Heart left ventricle (tissue), 16 donors: ENCODE results near the gene WIPF3. TPM values are rescaled to one million over a fixed set of nuclear protein-coding genes. Genes with fewer than 3 reads are reported as not detected.

Experiments
- ATAC-seq, 4 donors: fragments of 200-7000 bp; cut with Tn5 transposase; one replicate each; pipeline ENCODE4 v1.9.1; 2020 to 2022; ENCODE audit warnings: moderate library complexity in 4 of 4, mild to moderate bottlenecking in 3 of 4, moderate number of reproducible peaks in 1 of 4
- DNase-seq, 5 donors: peaks; one replicate each; pipeline ENCODE4 v3.0.0-alpha.2; 2020
- H3K27ac ChIP-seq, 12 donors: fragments of 200-600 bp; sonication (generic) in 4 of 12; one replicate each; pipeline versions ENCODE4 v1.5.0 to v1.8.0; 2016 to 2022; ENCODE audit warnings: mild to moderate bottlenecking in 2 of 12
- H3K27me3 ChIP-seq, 9 donors: fragments of 200-600 bp; sonication (generic) in 2 of 9; one replicate each; pipeline versions ENCODE4 v1.5.1 to v1.8.0; 2016 to 2022; ENCODE audit warnings: mild to moderate bottlenecking in 3 of 9
- H3K36me3 ChIP-seq, 9 donors: fragments of 200-600 bp; sonication (generic) in 2 of 9; one replicate each; pipeline versions ENCODE4 v1.5.0 to v1.8.0; 2018 to 2022; ENCODE audit warnings: mild to moderate bottlenecking in 2 of 9
- H3K4me1 ChIP-seq, 12 donors: fragments of 200-600 bp; sonication (generic) in 4 of 12; one replicate each; pipeline versions ENCODE4 v1.5.0 to v1.8.0; 2016 to 2022; ENCODE audit warnings: mild to moderate bottlenecking in 3 of 12
- H3K4me3 ChIP-seq, 12 donors: fragments of 200-600 bp; sonication (generic) in 4 of 12; one replicate each; pipeline versions ENCODE4 v1.5.0 to v1.8.0; 2017 to 2022; ENCODE audit warnings: mild to moderate bottlenecking in 9 of 12, moderate library complexity in 4 of 12
- H3K9me3 ChIP-seq, 12 donors: fragments of 200-600 bp; sonication (generic) in 4 of 12; one replicate each; pipeline versions ENCODE4 v1.5.0 to v1.8.0; 2016 to 2022; ENCODE audit warnings: mild to moderate bottlenecking in 1 of 12
- POLR2A ChIP-seq, 2 donors: fragments of 450-650 bp; IDR thresholded peaks; one replicate each; pipeline ENCODE4 v1.6.1; 2017; ENCODE audit warnings: antibody characterized with exemption in 2 of 2, mild to moderate bottlenecking in 2 of 2, moderate library complexity in 2 of 2
- WGBS, 4 donors: extraction: QIAGEN DNeasy Blood & Tissue Kit in 2 of 4; methylation state at CpG; one replicate each; pipeline versions ENCODE4 v1.1.5 to v1.1.7; 2013 to 2018; 5-methylcytosine and 5-hydroxymethylcytosine counted together
- intact Hi-C, 10 donors: fragments of 100-400 bp; cut with DNase I; formaldehyde crosslinking; loops; one replicate each; pipeline versions ENCODE4 v1.11.1 to v1.14.2; 2022
- polyA plus RNA-seq, 2 donors: library from polyadenylated mRNA; stranded (reverse); fragments of 200-250 nt; gene quantifications; one replicate each; pipeline ENCODE4 v1.2.3, GENCODE V29; 2013
- total RNA-seq, 9 donors: library from RNA; depleted of rRNA in 2 of 9; stranded (reverse); fragments of >200 nt in 2 of 9; fragmentation: NEBNext Ultra II Directional in 3 of 9; extraction: Animal tissue kit (Norgen Biotek cat#: 25700) in 3 of 9; gene quantifications; one replicate each; pipeline versions ENCODE4 v1.1.0 to v1.2.4, GENCODE V29; 2016 to 2023
- TF ChIP-seq, protein P1 (sequence below), 12 donors: fragments of 200-600 bp; sonication (generic) in 4 of 12; IDR thresholded peaks; one replicate each; pipeline versions ENCODE4 v1.5.0 to v1.8.0; 2018 to 2022; ENCODE audit warnings: antibody characterized with exemption in 12 of 12, mild to moderate bottlenecking in 5 of 12
- donor health status: ischemic (EF 13 %, LVEDD 7.1; RV severe dilation, severe dysfunction).
- donor health status: healthy with polysubstance abuse.
- donor health status: DM: no; HTN: yes; CAD: no.
- donor health status: DM: no; HTN: no; CAD: no.
- donor health status: ischemic (EF 25% LVEDD 6.9; RV normal size, moderate dysfunction).
- donor health status: ischemic (EF 25% LVEDD 5.7; RV mildly dilated, moderate dysfunction).
- donor health status: healthy.
- donor health status: DM: yes; HTN: yes; CAD: no.
- donor health status: ischemic (EF 35%, LVEDD 5.7; RV mildly dilated, moderate dysfunction).
- donor health status: nonischemic (EF 11% LVEDD 7.7; RV severe dilation, severe dysfunction).
- donor health status: DM: yes; HTN: yes; CAD: no.
- donor health status: PGD.
- donor health status: ischemic (EF 29% LVEDD 5.4; RV normal size, mild dysfunction).
- donor health status: nonischemic (EF 23%, LVEDD 6.1; RV moderate dilation, normal function).

Gene WIPF3
- total and polyA plus RNA-seq, 11 donors: 1.2 to 16.5 (median 6.8) TPM

GRCh38 chr7:29965030-29965429 is 158.7 kb downstream of the WIPF3 start:
- intact Hi-C loops: no loop called here
- Histone ChIP-seq H3K9me3 (no peaks in the 10 kb centered on the region), H3K27ac (no peak overlapping the region), H3K4me1 (peaks cover 0 to 15% (median 0%) of the 10 kb centered on the region in 12 donors), H3K36me3 (peaks cover 0 to 32% (median 0%) of the 10 kb centered on the region in 9 donors), H3K4me3 (no peak overlapping the region), H3K27me3 (no peaks in the 10 kb centered on the region)
- TF ChIP-seq POLR2A (IDR thresholded peaks at IDR 0.05): no peak
- TF ChIP-seq, protein P1, sequence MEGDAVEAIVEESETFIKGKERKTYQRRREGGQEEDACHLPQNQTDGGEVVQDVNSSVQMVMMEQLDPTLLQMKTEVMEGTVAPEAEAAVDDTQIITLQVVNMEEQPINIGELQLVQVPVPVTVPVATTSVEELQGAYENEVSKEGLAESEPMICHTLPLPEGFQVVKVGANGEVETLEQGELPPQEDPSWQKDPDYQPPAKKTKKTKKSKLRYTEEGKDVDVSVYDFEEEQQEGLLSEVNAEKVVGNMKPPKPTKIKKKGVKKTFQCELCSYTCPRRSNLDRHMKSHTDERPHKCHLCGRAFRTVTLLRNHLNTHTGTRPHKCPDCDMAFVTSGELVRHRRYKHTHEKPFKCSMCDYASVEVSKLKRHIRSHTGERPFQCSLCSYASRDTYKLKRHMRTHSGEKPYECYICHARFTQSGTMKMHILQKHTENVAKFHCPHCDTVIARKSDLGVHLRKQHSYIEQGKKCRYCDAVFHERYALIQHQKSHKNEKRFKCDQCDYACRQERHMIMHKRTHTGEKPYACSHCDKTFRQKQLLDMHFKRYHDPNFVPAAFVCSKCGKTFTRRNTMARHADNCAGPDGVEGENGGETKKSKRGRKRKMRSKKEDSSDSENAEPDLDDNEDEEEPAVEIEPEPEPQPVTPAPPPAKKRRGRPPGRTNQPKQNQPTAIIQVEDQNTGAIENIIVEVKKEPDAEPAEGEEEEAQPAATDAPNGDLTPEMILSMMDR (IDR thresholded peaks at IDR 0.05): no peak
- WGBS, 4 donors: 78 to 86% (median 82%) methylated on average over 3 of the region's 3 CpGs
- ATAC-seq (no peak), DNase-seq (no peak)

Other genes with a start within 250 kb of the WIPF3 start
- 1 to 10 TPM in 1 of 9 donors, under 1 TPM in 4, not detected in 4; 0.17 to 7.0 (median 0.29) TPM for gene PRR15, start 242.7 kb upstream of the WIPF3 start, total RNA-seq
- under 1 TPM; 0.27 to 0.29 TPM for gene PRR15, start 242.7 kb upstream of the WIPF3 start, polyA plus RNA-seq
- 10 to 100 TPM; 17.0 to 40.2 (median 23.9) TPM for gene SCRN1, start 183.3 kb downstream of the WIPF3 start, total RNA-seq
- 1 to 10 TPM; 2.7 to 7.1 TPM for gene SCRN1, start 183.3 kb downstream of the WIPF3 start, polyA plus RNA-seq
- gene FKBP14, start 220.2 kb downstream of the WIPF3 start, total RNA-seq: 10 to 100 TPM in 7 of 9 donors, 1 to 10 TPM in 2; 4.4 to 19.0 (median 14.2) TPM
- 10 to 100 TPM in 1 of 2 donors, 1 to 10 TPM in 1; 2.5 to 10.8 TPM for gene FKBP14, start 220.2 kb downstream of the WIPF3 start, polyA plus RNA-seq
- 1 to 10 TPM; 1.9 to 6.8 (median 4.4) TPM for gene PLEKHA8, start 221.9 kb downstream of the WIPF3 start, total RNA-seq
- 1 to 10 TPM; 1.5 to 2.8 TPM for gene PLEKHA8, start 221.9 kb downstream of the WIPF3 start, polyA plus RNA-seq